Glomerular endothelial cell (primary cell): ENCODE results near the gene FAU. TPM values are rescaled to one million over a fixed set of nuclear protein-coding genes. Genes with fewer than 3 reads are reported as not detected.

Experiments used
- DNase-seq: peaks from one replicate; pipeline ENCODE4 v3.0.0-alpha.2; 2011; ENCODE audit warnings: low read depth, low spot score; ENCODE audit errors: extremely low read depth
- total RNA-seq: library from RNA; depleted of rRNA; stranded (reverse); fragments of >200 nt; gene quantifications from 2 replicates; pipeline ENCODE4 v1.2.3, GENCODE V29; 2015

Gene FAU
- total RNA-seq, 1 donor from 2014 or later, result 516 TPM

DNA sequence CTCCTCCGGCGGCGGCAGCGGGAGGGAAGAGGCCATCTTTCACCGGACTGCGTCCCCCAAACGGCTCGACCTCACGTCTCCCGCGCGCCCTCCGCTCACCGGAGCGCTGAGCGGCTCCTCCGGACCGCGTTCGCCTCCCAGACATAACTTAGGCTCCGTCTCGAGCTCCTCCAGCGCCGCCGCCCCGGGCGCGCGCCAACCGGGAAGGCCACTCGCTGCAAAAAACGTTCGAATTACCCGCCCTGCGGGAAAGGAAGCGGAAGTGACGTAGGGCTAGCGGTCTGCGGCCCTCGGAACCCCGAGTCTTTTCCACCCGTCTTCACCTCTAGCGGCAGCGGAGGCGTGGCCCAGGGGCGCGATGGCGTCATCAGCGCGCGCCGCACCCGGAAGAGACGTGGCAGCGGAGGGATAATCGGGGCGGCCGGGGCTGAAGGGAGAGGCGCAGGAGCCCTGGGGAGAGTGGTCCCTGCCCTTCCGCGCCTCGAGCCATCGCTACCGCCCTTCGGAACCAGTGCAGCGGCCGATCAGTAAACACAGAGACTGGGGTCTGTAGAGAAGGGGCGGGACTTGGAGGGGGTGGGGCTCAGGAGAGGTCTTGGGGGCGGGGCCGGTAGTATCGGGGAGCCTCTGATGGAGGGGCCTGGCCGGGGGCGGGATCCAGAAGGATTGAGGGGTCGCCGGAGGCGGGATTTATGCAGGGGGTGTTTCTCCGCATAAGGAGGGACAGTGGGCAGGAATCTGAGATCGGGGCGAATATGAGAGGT lies 37.9 kb downstream of the FAU start, which contains the start of the genes CDCA5 and ZFPL1:
Gene CDCA5, minus strand, starts transcription at position 207 of the 764 bp plus-strand sequence. Its CDS starts 62 bp downstream, at position 145.
Gene ZFPL1, plus strand, starts transcription at position 389 of the 764 bp plus-strand sequence. CDS start 477 bp downstream, outside the sequence.
- peak; percentile 39 for DNase-seq

DNA sequence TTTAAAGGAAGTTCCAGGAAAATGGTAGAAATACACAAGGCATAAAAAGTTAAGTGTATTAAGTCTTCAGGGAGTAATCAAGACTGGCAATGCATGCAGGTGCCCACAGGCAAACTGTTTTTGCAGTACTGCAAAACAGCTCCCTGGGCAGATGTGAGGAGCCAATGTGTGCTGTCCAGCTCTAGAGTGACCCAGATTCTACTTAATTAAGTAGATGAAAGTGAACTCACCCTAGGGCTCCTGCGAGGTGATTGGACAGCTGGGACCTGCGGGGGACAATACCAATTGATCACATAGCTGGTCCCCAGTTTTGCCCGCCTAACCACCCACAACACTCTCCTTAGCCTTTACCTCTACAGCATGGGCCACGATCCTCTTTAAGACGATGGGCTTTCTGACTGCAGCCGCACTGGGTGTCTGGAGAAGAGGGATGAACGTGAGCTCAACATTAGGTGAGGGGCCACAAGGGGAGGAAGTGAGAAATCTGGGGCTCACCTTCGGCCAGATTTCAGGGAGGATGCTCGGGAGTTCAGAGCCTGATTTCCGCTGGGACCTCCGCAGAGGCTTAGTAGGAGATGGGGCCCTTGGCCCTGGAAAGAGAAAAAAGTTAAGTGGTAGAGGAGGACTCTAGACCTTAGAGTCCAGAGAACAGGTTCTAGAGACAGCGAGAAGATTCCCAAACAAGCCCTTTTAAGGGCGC lies 38.6 kb downstream of the FAU start:
- no peak for DNase-seq

DNA sequence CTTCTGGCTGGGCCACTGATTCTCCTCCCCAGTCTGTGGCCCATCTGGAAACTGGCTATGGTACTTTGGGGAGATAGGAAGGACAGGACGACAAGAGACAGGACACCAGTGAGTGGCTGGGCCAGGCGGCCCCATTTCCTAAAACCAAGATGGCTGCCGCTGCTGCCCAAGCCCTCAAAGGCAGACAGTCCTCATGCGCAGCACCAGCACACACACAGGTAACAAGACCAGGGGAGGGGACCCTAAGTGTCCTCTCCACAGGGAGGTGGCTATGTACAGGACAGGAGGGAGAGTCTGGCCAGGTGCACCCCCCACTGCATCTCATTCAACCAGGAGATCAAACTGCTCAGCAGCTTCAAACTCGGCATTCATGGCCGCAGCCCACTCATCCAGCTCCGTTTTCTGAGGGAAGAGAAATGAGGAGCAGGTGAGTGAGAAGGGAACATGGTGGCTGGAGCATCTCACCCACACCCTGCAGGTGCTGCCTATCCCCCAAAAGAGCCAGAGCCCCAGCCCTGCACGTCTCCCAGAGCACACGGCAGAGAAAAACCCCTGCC lies 43.1 kb downstream of the FAU start:
- DNase-seq, result no peak

DNA sequence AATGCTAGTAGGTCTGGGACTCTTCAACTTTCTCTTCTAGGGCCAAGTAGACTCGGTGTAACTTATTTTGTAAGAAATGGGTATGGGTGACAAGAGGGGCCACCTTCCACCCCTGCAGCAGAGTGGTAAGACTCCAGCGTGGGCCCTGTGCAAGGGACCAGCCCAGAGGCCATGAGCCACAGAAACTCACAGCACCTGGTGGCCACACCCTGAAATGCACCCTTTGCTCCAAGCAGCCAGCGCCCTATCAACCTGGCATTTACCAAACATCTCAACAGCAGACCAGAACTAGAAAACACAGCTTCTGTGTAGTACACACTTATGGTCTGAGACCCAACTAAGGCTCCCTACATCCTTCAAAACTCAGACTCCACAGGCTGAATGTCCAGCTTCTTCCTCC lies 43.8 kb downstream of the FAU start:
- DNase-seq, result no peak

DNA sequence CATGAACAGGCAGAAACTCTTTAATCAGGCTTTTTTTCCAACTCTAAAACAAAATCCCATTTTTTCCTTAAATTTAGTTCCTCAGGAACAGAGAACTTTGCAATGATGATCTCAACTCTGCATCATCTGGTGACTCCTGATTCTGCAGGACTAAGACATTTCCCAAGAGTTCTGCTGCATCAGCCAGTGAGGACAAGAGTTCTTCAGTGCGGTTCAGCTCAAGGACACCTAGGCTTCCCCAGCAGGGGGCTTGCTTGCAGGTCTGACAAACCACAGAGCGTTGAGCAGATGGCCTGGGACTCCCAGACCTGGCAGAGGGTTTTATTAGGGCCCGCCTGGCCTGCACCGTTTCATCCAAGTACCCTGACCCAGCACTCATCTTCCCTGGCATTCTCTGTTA lies 44.5 kb downstream of the FAU start:
- DNase-seq, result no peak

DNA sequence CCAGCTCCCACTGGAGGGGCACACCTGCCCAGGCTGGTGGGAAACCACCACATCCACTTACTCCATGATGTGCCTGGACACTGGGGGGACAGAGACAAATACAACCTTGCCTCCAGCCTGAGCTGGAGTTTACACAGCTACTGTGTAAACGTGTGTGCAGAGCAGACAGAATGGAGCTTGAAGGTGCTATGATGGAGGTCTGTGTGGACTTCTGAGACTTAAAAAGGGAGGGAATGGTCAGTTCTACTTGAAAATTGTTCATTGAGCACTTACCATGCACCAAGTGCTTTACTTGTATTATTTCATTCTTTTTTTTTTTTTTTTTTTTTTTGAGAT lies 49.3 kb downstream of the FAU start:
- no peak for DNase-seq

DNA sequence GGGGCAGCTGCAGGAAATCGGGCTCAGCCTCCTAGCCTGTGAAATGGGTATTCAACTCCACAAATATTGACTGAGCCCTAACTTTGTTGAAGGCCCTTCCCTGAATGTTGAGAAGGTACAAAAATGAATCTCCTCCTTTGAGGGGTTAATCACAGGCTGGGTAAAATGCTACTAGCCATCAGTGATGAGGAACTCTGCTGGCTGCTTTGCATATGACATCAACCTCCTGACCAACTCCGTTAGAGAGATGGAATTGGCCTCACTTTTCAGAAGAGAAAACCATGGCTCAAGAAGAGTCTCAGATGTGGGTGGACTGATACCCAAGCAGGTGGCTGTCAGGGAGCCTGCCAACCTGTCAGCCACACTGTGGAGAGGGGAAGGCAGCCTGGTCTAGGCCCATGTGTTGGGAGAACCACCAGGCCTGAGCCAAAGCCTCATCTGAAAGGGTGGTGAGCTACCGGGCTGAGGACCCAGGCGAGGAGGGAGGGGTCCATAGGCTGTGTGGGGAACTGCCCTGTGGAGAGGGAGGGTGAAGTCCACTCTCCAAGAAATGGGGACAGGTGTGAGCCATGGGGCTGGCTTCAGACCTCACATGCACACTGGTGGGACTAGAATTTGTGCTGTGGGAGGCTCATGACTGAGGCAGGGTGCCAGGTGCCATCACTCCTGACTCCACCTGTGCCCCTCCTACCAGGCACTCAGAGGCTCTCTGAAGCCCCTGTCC lies 49.9 kb downstream of the FAU start:
- DNase-seq, result no peak

Other genes starting within 250 kb of the FAU start
- gene EHD1, start 243.5 kb downstream of the FAU start, total RNA-seq, result 142 and 158 TPM in 2 replicates
- 27.6 and 34.5 TPM in 2 replicates for gene ATG2A, start 204.9 kb downstream of the FAU start, total RNA-seq
- gene PPP2R5B, start 197.4 kb downstream of the FAU start, total RNA-seq, result 27.2 and 47.9 TPM in 2 replicates
- not detected in 2 replicates for gene GPHA2, start 186.2 kb downstream of the FAU start, total RNA-seq
- 0.68 TPM in 1 of 2 replicates, not detected in the other for gene MAJIN, start 150.0 kb downstream of the FAU start, total RNA-seq
- gene BATF2, start 125.2 kb downstream of the FAU start, total RNA-seq, result 1.3 and 2.7 TPM in 2 replicates
- 191 and 202 TPM in 2 replicates for gene ARL2, start 108.0 kb downstream of the FAU start, total RNA-seq
- gene SNX15, start 94.7 kb downstream of the FAU start, total RNA-seq, result 12.4 and 12.6 TPM in 2 replicates
- gene SAC3D1, start 80.9 kb downstream of the FAU start, total RNA-seq, result 16.8 and 17.8 TPM in 2 replicates
- 2.8 and 5.5 TPM in 2 replicates for gene NAALADL1, start 63.6 kb downstream of the FAU start, total RNA-seq
- gene CDCA5, start 38.1 kb downstream of the FAU start, total RNA-seq, result 3.7 and 5.1 TPM in 2 replicates
- gene ZFPL1, start 37.9 kb downstream of the FAU start, total RNA-seq, result 34.7 and 49.8 TPM in 2 replicates
- 318 and 356 TPM in 2 replicates for gene VPS51, start 25.9 kb downstream of the FAU start, total RNA-seq
- 12.8 and 28.2 TPM in 2 replicates for gene TM7SF2, start 10.3 kb downstream of the FAU start, total RNA-seq
- 14.0 and 14.7 TPM in 2 replicates for gene ZNHIT2, start 4.4 kb downstream of the FAU start, total RNA-seq
- gene MRPL49, start 187 bp upstream of the FAU start, total RNA-seq, result 49.7 and 57.4 TPM in 2 replicates
- gene SYVN1, start 12.4 kb upstream of the FAU start, total RNA-seq, result 23.3 and 38.4 TPM in 2 replicates
- not detected in 2 replicates for gene SPDYC, start 48.1 kb upstream of the FAU start, total RNA-seq
- gene CAPN1, start 59.8 kb upstream of the FAU start, total RNA-seq, result 235 and 239 TPM in 2 replicates
- gene POLA2, start 139.8 kb upstream of the FAU start, total RNA-seq, result 13.8 and 16.1 TPM in 2 replicates
- gene CDC42EP2, start 192.7 kb upstream of the FAU start, total RNA-seq, result 48.0 and 56.5 TPM in 2 replicates
- 40.9 and 52.2 TPM in 2 replicates for gene DPF2, start 211.7 kb upstream of the FAU start, total RNA-seq
- gene TIGD3, start 232.6 kb upstream of the FAU start, total RNA-seq, result 0.41 TPM in 1 of 2 replicates, not detected in the other